ENCODE measurements around the gene MYPOP.

Gene MYPOP

DNA sequence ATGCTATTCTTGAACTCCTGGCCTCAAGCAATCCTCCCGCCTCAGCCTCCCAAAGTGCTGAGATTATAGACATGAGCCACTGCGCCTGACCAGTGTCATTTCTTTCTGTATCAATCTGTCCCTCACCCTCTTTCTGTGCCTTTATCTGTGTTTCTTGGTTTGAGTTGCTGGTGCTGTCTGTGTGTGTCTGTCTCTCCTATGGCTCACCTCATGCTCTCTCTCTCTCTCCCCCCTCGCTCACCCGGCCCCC lies 26.3 kb downstream of the MYPOP start:
- TF ChIP-seq, protein P1, sequence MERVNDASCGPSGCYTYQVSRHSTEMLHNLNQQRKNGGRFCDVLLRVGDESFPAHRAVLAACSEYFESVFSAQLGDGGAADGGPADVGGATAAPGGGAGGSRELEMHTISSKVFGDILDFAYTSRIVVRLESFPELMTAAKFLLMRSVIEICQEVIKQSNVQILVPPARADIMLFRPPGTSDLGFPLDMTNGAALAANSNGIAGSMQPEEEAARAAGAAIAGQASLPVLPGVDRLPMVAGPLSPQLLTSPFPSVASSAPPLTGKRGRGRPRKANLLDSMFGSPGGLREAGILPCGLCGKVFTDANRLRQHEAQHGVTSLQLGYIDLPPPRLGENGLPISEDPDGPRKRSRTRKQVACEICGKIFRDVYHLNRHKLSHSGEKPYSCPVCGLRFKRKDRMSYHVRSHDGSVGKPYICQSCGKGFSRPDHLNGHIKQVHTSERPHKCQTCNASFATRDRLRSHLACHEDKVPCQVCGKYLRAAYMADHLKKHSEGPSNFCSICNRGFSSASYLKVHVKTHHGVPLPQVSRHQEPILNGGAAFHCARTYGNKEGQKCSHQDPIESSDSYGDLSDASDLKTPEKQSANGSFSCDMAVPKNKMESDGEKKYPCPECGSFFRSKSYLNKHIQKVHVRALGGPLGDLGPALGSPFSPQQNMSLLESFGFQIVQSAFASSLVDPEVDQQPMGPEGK (CRISPR knock-in tag; IDR thresholded peaks at IDR 0.05; ENCODE audit: borderline replicate concordance): no peak
- TF ChIP-seq BACH2 (CRISPR knock-in tag; IDR thresholded peaks at IDR 0.05; ENCODE audit: borderline replicate concordance): no peak
- TF ChIP-seq, protein P2, sequence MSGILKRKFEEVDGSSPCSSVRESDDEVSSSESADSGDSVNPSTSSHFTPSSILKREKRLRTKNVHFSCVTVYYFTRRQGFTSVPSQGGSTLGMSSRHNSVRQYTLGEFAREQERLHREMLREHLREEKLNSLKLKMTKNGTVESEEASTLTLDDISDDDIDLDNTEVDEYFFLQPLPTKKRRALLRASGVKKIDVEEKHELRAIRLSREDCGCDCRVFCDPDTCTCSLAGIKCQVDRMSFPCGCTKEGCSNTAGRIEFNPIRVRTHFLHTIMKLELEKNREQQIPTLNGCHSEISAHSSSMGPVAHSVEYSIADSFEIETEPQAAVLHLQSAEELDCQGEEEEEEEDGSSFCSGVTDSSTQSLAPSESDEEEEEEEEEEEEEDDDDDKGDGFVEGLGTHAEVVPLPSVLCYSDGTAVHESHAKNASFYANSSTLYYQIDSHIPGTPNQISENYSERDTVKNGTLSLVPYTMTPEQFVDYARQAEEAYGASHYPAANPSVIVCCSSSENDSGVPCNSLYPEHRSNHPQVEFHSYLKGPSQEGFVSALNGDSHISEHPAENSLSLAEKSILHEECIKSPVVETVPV (CRISPR knock-in tag; IDR thresholded peaks at IDR 0.05): no peak
- ATAC-seq: no peak; the same call in 2 of the 3 replicates

DNA sequence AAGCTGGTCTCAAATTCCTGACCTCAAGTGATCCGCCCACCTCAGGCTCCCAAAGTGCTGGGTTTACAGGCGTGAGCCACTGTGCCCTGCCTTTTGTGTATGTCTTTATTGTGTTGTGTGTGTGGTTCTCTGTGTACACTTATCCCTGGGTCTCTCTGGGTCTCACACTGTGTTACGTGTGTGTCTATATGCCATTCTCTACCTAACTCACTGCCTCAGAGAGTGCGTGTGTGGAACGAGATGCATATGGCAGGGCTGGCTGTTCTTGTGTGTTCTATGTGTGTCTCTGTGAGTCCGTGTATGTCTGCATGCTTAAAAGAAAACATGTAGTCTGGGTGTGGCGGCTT lies 27.8 kb downstream of the MYPOP start:
- ATAC-seq: no peak
- TF ChIP-seq, protein P3, sequence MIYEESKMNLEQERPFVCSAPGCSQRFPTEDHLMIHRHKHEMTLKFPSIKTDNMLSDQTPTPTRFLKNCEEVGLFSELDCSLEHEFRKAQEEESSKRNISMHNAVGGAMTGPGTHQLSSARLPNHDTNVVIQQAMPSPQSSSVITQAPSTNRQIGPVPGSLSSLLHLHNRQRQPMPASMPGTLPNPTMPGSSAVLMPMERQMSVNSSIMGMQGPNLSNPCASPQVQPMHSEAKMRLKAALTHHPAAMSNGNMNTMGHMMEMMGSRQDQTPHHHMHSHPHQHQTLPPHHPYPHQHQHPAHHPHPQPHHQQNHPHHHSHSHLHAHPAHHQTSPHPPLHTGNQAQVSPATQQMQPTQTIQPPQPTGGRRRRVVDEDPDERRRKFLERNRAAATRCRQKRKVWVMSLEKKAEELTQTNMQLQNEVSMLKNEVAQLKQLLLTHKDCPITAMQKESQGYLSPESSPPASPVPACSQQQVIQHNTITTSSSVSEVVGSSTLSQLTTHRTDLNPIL (CRISPR knock-in tag; IDR thresholded peaks at IDR 0.05; ENCODE audit: low read depth): no peak
- TF ChIP-seq ZNF565 (CRISPR knock-in tag; conservative IDR thresholded peaks at IDR 0.05; ENCODE audit: low read depth) (no peak), PPARA (CRISPR knock-in tag; IDR thresholded peaks at IDR 0.05; ENCODE audit: borderline replicate concordance) (no peak), ISL1 (CRISPR knock-in tag; IDR thresholded peaks at IDR 0.05) (no peak), RARB (CRISPR knock-in tag; IDR thresholded peaks at IDR 0.05) (no peak), ZFP3 (CRISPR knock-in tag; IDR thresholded peaks at IDR 0.05) (no peak), ZNF70 (CRISPR knock-in tag; IDR thresholded peaks at IDR 0.05) (no peak), GLIS3 (CRISPR knock-in tag; IDR thresholded peaks at IDR 0.05) (no peak), SNAI2 (CRISPR knock-in tag; IDR thresholded peaks at IDR 0.05) (no peak)

DNA sequence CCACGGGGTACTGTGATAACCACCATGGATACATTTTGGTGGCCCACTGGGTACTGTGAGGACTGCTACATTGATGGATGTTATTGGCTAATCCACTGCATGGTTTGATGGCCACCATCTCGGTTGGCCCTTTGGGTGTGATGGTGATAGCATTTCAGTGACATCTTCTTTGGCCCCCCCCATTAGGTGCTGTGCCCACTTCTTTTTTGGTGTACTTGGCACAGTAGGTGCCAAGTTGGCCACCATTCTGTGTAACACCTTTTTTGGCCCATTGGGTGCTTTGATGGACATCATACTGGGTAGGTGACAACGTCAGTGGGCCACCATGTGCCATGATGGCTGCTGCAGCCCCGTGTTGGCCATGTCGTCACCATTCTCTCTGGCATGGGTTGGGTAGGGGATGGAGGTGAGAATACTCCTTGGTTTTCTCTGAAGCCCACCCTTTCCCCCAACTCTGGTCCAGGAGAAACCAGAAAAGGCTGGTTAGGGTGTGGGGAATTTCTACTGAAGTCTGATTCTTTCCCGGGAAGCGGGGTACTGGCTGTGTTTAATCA lies 29.1 kb downstream of the MYPOP start:
- no peak for ATAC-seq
- TF ChIP-seq ZFP30 (CRISPR knock-in tag; IDR thresholded peaks at IDR 0.05) (no peak), RARB (CRISPR knock-in tag; IDR thresholded peaks at IDR 0.05) (no peak), ZNF70 (CRISPR knock-in tag; IDR thresholded peaks at IDR 0.05) (no peak), SNAI2 (CRISPR knock-in tag; IDR thresholded peaks at IDR 0.05) (no peak), TOX (CRISPR knock-in tag; IDR thresholded peaks at IDR 0.05; ENCODE audit: borderline replicate concordance) (no peak), ZC3H10 (CRISPR knock-in tag; IDR thresholded peaks at IDR 0.05) (no peak), ZNF8 (CRISPR knock-in tag; IDR thresholded peaks at IDR 0.05) (no peak), PPARA (CRISPR knock-in tag; IDR thresholded peaks at IDR 0.05; ENCODE audit: borderline replicate concordance) (no peak), GLIS3 (CRISPR knock-in tag; IDR thresholded peaks at IDR 0.05) (no peak), TCF4 (CRISPR knock-in tag; IDR thresholded peaks at IDR 0.05; ENCODE audit: borderline replicate concordance) (no peak), BACH2 (CRISPR knock-in tag; IDR thresholded peaks at IDR 0.05; ENCODE audit: borderline replicate concordance) (no peak), ISL1 (CRISPR knock-in tag; IDR thresholded peaks at IDR 0.05) (no peak), CSDC2 (CRISPR knock-in tag; IDR thresholded peaks at IDR 0.05) (no peak), ARNTL (CRISPR knock-in tag; IDR thresholded peaks at IDR 0.05; ENCODE audit: borderline replicate concordance, low read depth) (no peak)
- TF ChIP-seq, protein P4, sequence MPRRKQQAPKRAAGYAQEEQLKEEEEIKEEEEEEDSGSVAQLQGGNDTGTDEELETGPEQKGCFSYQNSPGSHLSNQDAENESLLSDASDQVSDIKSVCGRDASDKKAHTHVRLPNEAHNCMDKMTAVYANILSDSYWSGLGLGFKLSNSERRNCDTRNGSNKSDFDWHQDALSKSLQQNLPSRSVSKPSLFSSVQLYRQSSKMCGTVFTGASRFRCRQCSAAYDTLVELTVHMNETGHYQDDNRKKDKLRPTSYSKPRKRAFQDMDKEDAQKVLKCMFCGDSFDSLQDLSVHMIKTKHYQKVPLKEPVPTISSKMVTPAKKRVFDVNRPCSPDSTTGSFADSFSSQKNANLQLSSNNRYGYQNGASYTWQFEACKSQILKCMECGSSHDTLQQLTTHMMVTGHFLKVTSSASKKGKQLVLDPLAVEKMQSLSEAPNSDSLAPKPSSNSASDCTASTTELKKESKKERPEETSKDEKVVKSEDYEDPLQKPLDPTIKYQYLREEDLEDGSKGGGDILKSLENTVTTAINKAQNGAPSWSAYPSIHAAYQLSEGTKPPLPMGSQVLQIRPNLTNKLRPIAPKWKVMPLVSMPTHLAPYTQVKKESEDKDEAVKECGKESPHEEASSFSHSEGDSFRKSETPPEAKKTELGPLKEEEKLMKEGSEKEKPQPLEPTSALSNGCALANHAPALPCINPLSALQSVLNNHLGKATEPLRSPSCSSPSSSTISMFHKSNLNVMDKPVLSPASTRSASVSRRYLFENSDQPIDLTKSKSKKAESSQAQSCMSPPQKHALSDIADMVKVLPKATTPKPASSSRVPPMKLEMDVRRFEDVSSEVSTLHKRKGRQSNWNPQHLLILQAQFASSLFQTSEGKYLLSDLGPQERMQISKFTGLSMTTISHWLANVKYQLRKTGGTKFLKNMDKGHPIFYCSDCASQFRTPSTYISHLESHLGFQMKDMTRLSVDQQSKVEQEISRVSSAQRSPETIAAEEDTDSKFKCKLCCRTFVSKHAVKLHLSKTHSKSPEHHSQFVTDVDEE (CRISPR knock-in tag; IDR thresholded peaks at IDR 0.05): no peak
- TF ChIP-seq, protein P2 (CRISPR knock-in tag; IDR thresholded peaks at IDR 0.05): no peak
- TF ChIP-seq, protein P3 (CRISPR knock-in tag; IDR thresholded peaks at IDR 0.05; ENCODE audit: low read depth): no peak
- TF ChIP-seq, protein P1 (CRISPR knock-in tag; IDR thresholded peaks at IDR 0.05; ENCODE audit: borderline replicate concordance): no peak
